Gastroesophageal sphincter (tissue), 4 donors: ENCODE measurements around the gene PNCK. TPM values are rescaled to one million over a fixed set of nuclear protein-coding genes. Genes with fewer than 3 reads are reported as not detected.
A peak's percentile ranks its signal among the peaks of the same experiment; 100 is the strongest.

Experiments used
- ATAC-seq: fragments of 150-250 bp; one replicate; pipeline ENCODE4 v1.9.1; 2016; ENCODE audit warnings: mild to moderate bottlenecking, moderate library complexity
- H3K27ac ChIP-seq, 4 donors: fragments of 200-600 bp; sonication (generic) in 3 of 4; 1 replicate in 3 of 4; 2 replicates in 1 of 4; pipeline ENCODE4 v1.5.1; 2016 to 2019
- H3K27me3 ChIP-seq: fragments of 200-600 bp; sonication (generic); one replicate; pipeline ENCODE4 v1.5.1; 2019
- H3K36me3 ChIP-seq, 2 donors: fragments of 200-600 bp; sonication (generic); one replicate each; pipeline ENCODE4 v1.5.1; 2019; ENCODE audit warnings: control low read depth in 1 of 2
- H3K4me1 ChIP-seq, 3 donors: fragments of 200-600 bp; sonication (generic); 1 replicate in 2 of 3; 2 replicates in 1 of 3; pipeline ENCODE4 v1.5.1; 2016 to 2019; ENCODE audit warnings: control low read depth in 2 of 3
- H3K4me3 ChIP-seq, 2 donors: fragments of 200-600 bp; sonication (generic); one replicate each; pipeline ENCODE4 v1.5.1; 2019; ENCODE audit warnings: mild to moderate bottlenecking in 1 of 2, moderate library complexity in 1 of 2
- H3K9me3 ChIP-seq, 3 donors: fragments of 200-600 bp; sonication (generic); one replicate each; pipeline ENCODE4 v1.5.1; 2017 to 2019; ENCODE audit warnings: control low read depth in 2 of 3
- CTCF ChIP-seq, 4 experiments: fragments of 200-600 bp in 2 of 4; fragments of 450-650 bp in 2 of 4; sonication (generic) in 1 of 4; IDR thresholded peaks; one replicate each; pipeline ENCODE4 v1.5.1; 2017 to 2019; ENCODE audit warnings: antibody characterized with exemption in 4 of 4, mild to moderate bottlenecking in 2 of 4, moderate library complexity in 2 of 4
- EP300 ChIP-seq: sonication (generic); formaldehyde crosslinking; IDR thresholded peaks from one replicate; pipeline ENCODE4 v1.6.1; 2017; ENCODE audit warnings: antibody characterized with exemption, mild to moderate bottlenecking
- POLR2A ChIP-seq, 2 donors: fragments of 450-650 bp; IDR thresholded peaks; one replicate each; pipeline ENCODE4 v1.6.1; 2017; ENCODE audit warnings: antibody characterized with exemption in 2 of 2, mild to moderate bottlenecking in 2 of 2, moderate library complexity in 1 of 2
- POLR2AphosphoS5 ChIP-seq: sonication (generic); formaldehyde crosslinking; IDR thresholded peaks from one replicate; pipeline ENCODE4 v1.6.1; 2017; ENCODE audit warnings: antibody characterized with exemption
- whole genome bisulfite sequencing, 2 donors: methylation state at CpG; one replicate each; pipeline ENCODE4 v1.1.5; 2018; ENCODE audit warnings: low coverage in 1 of 2; 5-methylcytosine and 5-hydroxymethylcytosine counted together
- total RNA-seq, 4 donors: library from RNA; depleted of rRNA; stranded (reverse); fragments of >200 nt; gene quantifications; one replicate each; pipeline ENCODE4 v1.1.0, GENCODE V29; 2016

PNCK gene
- total RNA-seq, 4 donors from 2014 or later, result 14.4 to 55.9 (median 30.1) TPM

GRCh38 chrX:153689654-153690465, 16.2 kb upstream of the PNCK start:
- H3K27ac ChIP-seq, result peak overlapping the region in 3 of 4 donors; percentile 82 to 88 (median 87)

GRCh38 chrX:153688911-153689590, 15.4 kb upstream of the PNCK start:
- peak overlapping the region; percentile 82 to 88 (median 86) for H3K27ac ChIP-seq
- no peaks in the 10 kb centered on the region for H3K36me3 ChIP-seq
- H3K4me1 ChIP-seq, result peaks cover 0 to 33% (median 0%) of the 10 kb centered on the region in 3 donors
- TF ChIP-seq POLR2AphosphoS5 (no peak), CTCF (IDR thresholded peaks at IDR 0.05) (no peak), POLR2A (IDR thresholded peaks at IDR 0.05) (no peak), EP300 (no peak)
- peak; percentile 59 for ATAC-seq
- peak overlapping the region; percentile 65 to 83 for H3K4me3 ChIP-seq
- no CpG with 5 or more reads among the region's 53 CpGs for WGBS, 2 donors
- no peaks in the 10 kb centered on the region for H3K27me3 ChIP-seq
- H3K9me3 ChIP-seq, result no peaks in the 10 kb centered on the region

More at GRCh38 chrX:153689654-153690465, 16.2 kb upstream of the PNCK start:
- WGBS, 2 donors, result 80% methylated on average over 2 of the region's 19 CpGs; no CpG with 5 or more reads in 1 of the 2 donors
- Histone ChIP-seq H3K9me3 (no peaks in the 10 kb centered on the region), H3K36me3 (peaks cover 0 to 6% of the 10 kb centered on the region in 2 donors), H3K4me1 (peaks cover 0 to 33% (median 0%) of the 10 kb centered on the region in 3 donors), H3K27me3 (no peaks in the 10 kb centered on the region), H3K4me3 (peak overlapping the region; percentile 65 to 83)
- TF ChIP-seq EP300, result no peak
- no peak for TF ChIP-seq POLR2AphosphoS5
- no peak for TF ChIP-seq CTCF (IDR thresholded peaks at IDR 0.05)
- no peak for TF ChIP-seq POLR2A (IDR thresholded peaks at IDR 0.05)
- no peak for ATAC-seq

GRCh38 chrX:153688506-153688905, 14.9 kb upstream of the PNCK start:
- H3K4me3 ChIP-seq, result peak overlapping the region; percentile 65 to 83
- peaks cover 0 to 33% (median 0%) of the 10 kb centered on the region in 3 donors for H3K4me1 ChIP-seq
- H3K27me3 ChIP-seq, result no peaks in the 10 kb centered on the region
- no peaks in the 10 kb centered on the region for H3K36me3 ChIP-seq
- ATAC-seq, result no peak
- H3K27ac ChIP-seq, result peak overlapping the region; percentile 82 to 88 (median 86)
- WGBS, 2 donors, result no CpG with 5 or more reads among the region's 57 CpGs
- TF ChIP-seq POLR2AphosphoS5 (no peak), CTCF (IDR thresholded peaks at IDR 0.05) (no peak), POLR2A (IDR thresholded peaks at IDR 0.05) (no peak), EP300 (no peak)
- no peaks in the 10 kb centered on the region for H3K9me3 ChIP-seq

GRCh38 chrX:153688071-153688470, 14.5 kb upstream of the PNCK start:
- WGBS, 2 donors, result no CpG with 5 or more reads among the region's 69 CpGs

More at GRCh38 chrX:153688071-153688470, 14.5 kb upstream of the PNCK start:
- Histone ChIP-seq H3K27ac (peak overlapping the region in 2 of 4 donors; percentile 77 to 82), H3K36me3 (no peaks in the 10 kb centered on the region), H3K4me3 (peak overlapping the region in 1 of 2 donors; percentile 65), H3K9me3 (no peaks in the 10 kb centered on the region), H3K4me1 (peaks cover 0 to 33% (median 0%) of the 10 kb centered on the region in 3 donors), H3K27me3 (no peaks in the 10 kb centered on the region)
- peak; percentile 19 for ATAC-seq
- TF ChIP-seq POLR2AphosphoS5 (no peak), EP300 (no peak), CTCF (IDR thresholded peaks at IDR 0.05) (no peak), POLR2A (IDR thresholded peaks at IDR 0.05) (no peak)
